Activated CD8-positive, alpha-beta memory T cell treated with anti-CD3 and anti-CD28 coated beads for 48 hours (primary cell): ENCODE results near the gene KBTBD12.

Experiments
- DNase-seq, 3 experiments: peaks; one replicate each; pipeline ENCODE4 v3.0.0-alpha.2; 2020; ENCODE audit warnings: low read depth in 2 of 3, low spot score in 2 of 3

Gene KBTBD12

DNA sequence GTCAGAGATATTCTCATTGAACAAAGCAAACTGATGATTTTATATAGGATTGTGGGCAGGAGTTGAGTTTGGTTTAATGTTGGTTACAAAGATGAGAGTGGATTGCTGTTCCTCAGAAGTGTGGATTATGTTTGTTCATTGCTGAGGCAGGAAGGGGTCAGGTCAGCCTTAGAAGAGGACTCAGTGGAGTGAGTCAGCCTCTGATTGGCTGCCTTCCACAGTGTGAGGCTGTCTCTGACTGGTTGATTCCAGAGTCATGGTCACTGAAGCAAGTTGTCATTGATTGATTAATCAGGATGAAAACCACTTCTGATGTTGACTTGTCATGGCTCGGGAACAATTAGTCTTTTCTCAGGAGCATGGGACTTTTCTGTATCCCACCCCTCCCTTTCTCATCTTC lies 36.2 kb downstream of the KBTBD12 start:
- no peak for DNase-seq

DNA sequence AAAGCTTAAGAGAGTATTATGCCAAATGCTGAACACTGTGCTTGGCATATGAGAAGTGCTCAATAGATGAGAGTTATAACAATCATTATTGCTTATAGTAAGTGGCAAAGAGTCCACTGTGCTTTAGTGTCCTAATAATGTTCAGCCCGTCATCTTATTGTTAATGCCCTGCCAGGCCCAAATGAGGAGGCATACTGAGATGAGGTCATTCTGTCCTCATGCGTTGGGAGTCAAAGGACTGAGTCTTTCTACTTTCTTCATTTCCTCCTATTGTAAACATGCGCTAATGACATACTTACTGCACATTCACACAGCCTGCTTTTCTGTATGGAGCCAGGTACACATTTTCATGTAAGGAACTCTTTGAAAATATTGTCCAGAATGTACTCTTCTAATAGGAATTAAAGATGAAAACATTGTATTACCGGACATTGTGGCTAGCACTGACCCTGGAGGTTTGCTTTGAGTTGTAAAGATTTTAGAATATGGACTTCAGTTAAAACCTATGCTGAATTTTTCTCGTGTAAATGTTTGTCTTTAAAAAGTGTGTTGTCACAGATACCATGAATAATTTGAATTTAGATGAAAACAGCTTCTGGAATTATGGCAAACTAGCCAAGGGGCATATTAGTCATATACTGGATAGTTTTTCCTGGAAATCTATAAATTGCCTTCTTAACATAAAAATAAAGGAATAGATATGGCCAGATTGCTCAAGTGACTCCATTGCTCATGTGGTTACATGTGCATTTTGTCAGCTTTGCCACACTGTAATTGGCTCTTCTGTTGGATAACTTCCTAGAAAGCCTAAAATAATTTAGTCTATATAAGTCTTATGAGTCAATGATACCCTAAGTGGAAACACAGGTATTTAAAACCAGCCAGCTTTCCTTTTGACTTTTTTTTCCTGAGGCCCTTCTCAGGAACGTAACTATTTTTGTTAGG lies 38.3 kb downstream of the KBTBD12 start:
- DNase-seq, result no peak

DNA sequence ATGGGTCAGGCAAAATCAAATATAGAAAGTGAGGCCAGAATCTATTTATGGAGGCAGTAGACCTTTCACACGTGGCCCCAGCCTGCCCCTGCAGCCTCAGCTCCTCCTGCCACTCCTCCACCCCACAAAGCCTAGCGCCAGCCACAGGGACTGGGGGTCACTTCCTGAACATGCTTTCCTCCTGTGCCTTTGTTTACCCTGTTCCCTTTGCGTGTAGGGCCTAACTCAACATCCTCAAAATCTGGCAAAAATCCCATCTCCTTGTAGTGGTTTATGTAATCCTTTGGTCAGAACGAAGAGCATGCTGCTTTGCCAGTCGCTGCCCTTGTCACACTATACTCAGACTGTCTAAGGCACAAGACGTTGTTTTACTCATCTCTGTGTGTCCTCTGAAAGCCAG lies 39.6 kb downstream of the KBTBD12 start:
- no peak for DNase-seq

DNA sequence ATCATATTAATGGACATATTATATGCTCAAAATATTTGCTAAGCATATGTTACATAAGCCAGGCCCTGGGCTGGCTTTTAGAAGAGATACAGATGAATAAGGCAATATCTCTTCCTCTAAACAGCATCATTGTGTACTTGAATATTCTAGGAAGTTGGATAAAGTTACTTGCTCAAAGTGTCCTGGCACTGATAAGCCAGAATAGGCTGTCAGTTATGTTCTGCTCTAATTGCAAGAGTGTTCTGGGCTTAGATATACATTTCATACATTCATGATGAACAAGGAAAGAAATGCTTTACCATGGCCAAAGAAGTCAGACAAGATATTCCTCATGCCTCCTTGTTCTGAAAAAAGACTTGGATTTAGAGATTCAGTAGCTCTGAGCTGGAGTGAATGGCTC lies 40.7 kb downstream of the KBTBD12 start:
- DNase-seq, result no peak

DNA sequence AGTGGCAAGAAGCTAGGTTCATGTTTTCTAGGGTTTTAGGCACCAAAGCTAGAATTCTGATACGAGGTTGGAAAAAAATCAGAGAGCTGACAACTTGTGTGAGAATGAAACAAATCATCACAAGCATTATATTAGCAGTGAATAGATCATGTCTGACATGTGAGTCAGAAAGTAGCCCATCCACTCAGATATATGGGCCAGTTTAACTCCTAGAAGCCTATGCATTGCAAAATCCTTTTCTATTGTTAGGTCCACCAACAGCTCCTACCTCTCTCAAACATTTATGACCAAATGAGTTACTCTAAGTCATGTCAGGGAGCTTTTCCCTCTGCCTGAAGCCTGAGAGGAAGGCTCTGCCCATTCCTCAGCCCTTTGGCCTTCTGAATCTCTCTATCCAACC lies 44.0 kb downstream of the KBTBD12 start:
- DNase-seq, result no peak

DNA sequence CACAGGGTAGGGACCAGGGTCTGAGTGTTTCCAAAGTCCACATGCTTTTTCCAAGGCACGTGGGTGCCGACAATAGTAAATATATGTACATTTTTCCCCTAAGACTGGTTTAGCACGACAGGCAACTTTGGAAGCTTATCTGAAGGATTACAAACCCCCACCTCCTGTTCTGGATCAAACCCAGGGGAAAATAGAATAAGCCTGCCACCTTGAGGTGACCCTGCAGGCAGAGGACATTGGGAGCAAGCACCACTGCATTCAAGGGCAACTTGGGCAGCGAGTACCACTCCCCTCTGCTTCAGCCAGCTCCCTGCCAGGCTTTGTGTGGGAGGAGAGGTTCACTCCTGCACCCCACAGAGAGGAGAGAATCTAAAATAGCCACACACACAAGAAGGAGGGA lies 44.8 kb downstream of the KBTBD12 start:
- DNase-seq, result no peak

DNA sequence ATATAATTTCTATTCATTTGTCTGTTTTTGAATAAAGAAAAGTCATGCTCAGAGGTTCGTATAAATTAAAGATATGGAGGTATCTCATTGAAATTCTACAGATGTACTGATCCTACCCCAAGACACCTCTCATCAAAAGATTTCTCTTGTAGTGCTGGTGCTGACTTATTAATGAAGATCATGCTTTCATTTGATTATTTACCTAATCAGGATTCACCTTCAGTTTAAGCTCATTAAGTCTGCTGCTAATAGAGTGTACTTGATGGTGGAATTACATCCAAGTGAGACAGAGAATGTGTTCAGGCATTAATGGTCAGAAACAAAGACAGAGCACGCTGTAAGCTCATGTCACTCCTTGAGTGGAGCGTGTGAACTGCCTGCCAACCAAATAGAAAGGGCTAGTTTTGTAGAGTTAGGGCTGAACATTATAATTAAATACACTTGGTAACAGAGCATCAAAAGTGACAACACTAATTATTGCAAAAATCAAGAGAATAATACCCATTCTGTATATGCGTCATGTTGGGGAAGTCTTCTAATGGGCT lies 45.5 kb downstream of the KBTBD12 start:
- no peak for DNase-seq

DNA sequence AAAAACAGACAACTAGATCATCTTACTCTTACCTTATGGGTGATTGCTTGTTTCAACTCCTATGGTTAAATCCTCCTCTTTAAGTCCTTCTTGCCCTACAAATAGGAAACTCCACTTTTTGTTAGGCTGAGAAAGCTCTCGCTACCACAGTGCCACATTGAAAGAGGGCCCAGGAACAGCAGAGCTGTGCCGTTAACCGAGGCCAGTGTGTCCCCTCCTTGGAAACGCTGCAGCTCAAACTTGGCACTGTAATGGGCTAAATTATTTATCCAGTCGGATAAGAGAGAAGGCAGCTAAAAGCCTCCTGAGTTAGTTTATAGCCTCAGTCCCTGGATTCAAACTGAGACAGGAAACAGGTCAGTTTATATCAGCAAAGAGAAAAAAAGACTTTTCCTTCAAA lies 46.1 kb downstream of the KBTBD12 start:
- no peak for DNase-seq

DNA sequence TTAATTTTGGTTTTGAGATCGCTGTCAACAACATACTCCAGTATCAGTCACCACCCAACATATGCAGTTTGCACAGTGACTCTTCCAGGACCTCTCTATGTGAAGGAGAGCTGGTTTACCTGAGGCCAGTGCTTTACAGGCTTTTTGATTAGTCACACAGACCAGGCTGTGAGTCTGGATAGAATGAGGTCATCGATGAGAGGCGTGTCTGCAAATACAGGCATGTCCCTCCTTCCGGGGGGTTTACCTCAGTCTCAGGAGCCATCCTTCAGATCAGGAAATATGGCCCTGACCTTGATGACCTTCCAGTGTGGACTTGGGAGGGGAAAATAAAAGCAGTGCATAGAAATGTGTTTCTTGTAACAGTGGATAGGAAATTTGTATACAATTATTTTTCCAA lies 46.9 kb downstream of the KBTBD12 start:
- no peak for DNase-seq

DNA sequence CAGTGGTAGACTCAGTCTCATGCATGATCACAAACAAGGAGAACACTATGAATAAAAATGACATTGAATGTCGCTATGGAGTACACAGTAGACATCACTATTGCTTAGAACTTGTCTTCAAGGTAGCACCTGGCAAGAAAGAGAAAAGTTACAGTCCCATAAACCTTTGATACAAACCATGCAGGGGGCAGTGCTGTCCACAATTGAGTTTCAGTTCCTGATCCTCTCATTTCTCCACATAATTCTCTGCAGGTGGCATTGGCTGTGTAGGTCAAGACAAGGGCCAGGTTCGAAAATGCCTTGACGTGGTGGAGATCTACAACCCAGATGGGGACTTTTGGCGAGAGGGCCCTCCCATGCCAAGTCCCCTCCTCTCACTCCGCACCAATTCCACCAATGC lies 47.9 kb downstream of the KBTBD12 start:
- DNase-seq, result no peak

DNA sequence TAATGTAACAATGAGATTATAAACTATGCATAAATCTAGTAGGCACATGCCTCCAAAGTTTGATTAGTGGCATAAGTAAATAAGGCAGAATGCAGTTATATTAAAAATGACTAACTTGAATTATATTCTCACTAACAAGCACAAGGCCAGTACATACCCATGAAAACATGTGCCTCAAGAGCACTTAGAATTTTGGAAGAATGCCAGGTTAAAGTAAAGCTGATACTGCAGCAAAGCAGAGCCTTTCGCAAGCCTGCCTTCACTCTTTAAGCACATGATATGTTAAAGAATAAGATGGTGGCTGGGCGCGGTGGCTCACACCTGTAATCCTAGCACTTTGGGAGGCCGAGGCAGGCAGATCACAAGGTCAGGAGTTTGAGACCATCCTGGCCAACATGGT lies 49.0 kb downstream of the KBTBD12 start:
- no peak for DNase-seq

DNA sequence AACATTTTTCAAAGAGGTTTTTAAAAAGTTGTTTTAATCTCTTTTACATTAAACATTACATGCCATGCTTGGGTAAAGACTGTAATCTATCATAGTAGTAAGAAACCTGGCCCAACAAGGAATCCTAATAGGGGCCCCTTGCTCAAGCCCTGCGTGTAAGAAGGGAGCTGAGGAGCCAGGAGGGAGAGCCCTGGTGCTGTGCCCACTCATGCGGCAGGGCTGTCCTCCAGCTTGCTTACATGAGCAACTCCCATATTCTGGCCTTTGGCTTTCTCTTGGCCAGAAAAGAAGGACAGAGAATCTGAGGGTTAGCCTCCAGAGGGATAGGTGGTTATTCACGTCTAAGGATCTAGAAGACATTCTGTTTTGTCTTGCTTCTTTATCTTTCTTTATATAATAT lies 49.8 kb downstream of the KBTBD12 start:
- no peak for DNase-seq

DNA sequence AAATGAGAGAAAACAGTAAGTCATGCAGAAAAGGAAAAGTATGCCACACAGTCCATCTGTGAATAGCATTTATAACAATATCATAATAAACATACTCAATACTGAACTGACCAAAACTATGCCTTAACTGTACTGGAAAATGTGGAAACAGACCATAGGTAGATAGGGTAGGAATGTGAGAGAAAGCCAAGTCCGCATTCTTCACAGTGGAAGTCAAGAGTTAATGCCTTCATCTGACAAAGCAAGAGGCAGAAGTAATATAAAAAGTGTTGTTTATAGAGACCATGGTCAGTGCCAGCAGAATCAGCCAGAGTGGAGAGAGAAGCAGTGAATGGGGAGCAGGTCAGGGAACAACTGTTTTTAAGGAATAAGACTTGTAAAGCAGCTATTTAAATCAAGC lies 52.3 kb downstream of the KBTBD12 start:
- DNase-seq, result no peak

DNA sequence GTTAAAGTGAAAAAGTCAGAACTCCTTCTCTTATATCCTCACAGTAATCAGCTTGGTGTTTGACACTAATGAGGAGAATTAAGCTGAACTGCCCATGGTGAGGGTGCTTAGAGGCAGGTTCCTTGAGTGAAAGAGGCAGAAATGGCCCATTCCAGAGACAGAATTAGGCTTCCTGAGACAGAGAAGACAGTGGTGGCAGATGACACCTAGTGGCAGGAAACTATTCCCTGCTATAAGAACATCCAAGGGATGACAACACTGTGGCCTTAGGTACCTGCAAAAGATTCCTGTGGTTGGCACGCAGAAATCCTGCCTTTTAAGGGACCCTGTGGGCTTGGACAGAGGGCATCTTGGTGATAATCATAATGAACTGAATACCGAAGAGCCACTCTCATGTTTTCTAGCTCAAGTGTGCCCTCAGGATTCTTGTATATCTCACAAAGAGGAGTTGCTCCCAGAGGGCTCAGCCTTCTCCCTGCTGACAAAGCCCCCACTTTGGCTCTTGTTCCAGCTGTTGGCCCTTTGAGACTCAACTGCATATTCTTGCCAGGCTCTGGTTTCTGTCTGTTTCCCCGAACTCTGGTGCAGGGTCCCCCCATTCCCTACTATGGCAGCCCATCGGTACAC lies 56.0 kb downstream of the KBTBD12 start:
- DNase-seq, result no peak

DNA sequence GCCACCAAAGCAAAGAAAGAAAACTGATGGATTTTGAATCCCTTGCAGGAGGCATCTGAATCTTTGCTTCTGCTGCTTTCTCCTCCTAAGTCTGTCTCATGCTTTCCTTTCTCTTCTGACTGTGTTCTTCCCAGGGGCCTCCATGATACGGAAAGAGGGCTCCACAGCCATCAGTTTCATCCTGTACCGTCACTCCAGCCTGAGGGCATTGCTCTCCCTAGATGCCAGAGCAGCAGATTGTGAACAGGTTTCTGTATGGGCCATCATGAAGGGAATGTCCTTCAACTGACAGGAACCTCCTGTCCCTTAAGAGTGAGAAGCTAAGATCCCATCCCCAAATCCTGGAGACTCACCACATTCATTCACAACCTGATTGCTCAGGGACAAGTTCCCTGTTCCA lies 59.2 kb downstream of the KBTBD12 start:
- no peak for DNase-seq

DNA sequence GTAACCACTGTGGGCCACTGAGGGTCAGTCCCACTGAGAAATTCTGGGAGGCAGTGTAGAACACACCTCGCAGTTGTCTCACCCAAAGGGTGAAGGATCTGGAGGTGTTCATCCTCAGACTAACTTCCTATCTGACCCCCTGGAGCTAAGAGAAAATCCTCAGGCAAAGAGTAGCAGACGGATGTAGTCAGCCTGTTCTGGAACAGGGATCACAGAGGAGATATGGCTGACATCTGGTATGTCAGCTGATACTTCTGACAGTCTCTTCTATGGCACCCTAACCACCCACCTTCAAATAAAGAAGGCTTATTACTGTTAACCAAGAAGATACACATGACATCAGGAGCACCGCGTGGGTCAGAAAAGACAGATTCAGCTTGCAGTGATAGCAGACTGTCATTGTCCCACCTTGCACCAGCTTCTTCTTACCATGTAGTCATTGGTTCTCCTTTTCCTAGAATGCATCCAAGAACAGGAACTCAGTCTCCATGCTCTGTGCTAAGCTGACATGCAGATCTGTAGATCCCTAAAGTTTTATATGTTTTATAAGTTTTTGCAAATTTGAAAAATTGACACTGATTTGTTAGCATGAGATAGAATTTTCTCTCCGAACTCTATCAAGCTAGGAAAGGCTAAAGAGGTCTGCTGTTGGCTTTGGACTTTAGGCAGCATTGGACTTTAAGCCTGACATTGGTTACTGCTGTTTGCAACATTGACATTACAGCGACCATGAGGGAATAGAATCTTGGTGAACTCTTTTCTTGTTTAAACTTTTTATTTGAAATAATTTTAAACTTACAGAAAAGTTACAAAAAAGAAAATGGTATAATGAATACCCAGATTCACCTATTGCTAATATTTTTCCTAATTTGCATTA lies 60.4 kb downstream of the KBTBD12 start:
- no peak for DNase-seq

DNA sequence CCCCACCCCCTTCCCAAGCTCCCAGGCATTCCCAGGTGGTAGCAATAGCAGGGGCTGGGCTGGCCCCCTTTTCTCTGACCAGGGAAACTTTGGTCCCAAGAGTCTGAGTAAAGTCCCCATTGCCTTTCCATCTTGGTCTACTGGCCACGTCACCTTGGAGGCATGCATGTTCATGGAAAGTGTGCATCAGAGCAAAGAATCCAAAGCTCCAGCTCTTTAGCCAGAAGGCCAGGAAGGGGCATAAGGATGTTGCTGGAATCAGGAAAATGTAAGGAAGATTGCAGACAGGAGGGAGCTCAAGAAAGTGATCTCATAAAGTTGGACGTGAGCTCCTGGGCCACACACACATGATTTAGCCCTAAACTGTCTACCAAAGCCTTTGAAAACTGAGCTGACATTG lies 63.6 kb downstream of the KBTBD12 start:
- no peak for DNase-seq

DNA sequence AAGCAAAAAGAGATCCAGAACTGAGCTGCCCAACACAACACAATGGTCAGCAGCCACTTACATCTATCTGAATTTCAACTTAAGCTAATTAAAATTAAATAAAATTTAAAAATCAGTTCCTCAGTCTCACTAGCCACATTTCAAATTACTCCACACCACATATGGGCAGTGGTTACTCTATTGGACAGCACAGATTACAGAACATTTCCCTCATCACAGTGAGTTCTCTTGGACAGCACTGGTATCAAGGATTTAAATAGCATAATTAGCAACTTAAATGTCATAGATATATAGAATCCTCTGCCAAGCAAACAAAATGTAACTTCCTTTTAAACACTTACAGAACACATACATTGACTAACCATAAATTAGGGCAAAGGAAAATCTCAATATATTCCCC lies 64.4 kb downstream of the KBTBD12 start:
- DNase-seq, result no peak

DNA sequence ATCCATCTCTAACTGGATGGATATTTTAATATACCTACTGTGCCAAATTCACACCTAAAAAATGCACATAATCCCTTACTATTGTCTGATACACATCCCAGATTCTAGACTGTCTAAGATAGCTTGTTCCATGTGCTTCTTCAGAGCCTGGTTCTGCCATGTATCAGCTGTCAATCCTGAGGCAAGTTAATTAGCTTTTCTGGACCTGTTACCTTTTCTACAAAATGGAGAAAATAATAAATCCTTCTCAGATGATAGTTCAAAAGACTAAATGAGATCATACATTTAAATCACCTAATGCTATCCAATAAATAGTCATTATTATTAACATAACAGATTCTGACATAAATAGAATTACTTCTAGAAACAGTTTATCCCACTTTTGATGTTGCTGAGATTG lies 66.1 kb downstream of the KBTBD12 start:
- DNase-seq, result no peak

DNA sequence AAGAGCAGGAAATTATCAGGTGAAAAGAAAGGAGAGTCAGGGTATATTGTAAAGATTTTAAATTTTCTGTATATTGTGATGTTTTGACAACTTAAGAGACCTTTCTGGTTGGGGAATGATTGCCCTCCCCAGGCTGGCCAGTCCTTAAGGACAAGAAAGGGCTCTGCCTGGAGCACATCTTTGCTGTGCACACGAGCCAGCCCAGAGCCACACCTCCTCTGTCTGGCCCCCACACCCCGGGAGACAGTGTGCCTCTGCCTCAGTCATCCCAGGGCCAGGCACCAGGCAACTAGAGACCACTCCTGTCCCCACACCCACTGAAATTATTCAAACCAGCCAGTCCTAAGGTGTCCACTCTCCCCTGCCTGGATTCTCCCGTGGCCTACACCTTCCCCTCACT lies 67.1 kb downstream of the KBTBD12 start:
- no peak for DNase-seq

DNA sequence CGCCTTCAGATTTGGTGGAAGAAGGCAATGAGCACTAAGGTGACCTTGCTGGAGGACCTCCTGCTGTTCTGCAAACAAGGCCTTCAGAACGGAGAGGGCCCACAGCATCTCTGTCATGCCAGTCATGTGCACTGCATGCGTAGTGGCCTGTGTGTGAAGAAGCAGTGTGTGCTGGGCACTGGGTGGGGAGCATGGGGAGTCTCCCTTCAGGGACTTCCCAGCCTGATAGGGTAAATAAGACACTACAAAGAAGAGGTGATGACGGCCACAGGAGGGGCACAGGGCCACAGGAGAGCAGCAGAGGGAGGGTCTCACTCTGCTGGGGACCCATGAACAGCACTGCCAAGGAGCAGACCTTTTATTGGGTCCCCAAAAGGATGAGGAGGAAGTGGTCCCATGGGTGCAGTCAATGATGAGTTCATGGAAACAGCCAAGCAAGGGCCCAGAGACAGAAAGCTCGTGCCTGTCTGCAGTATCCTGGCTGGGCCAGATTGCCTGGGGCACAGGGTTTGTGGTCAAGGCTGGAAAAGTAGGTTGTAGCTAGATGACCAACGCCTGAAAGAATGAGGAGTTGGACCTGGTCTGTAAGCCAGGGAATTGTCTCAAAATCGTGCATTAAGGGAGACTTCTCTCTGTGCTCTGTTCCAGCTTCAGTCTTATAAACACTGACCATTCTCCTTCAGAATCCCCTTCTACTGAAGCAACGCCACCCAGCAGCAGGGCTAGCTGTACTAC lies 69.4 kb downstream of the KBTBD12 start:
- DNase-seq, result no peak
